K562 (cell line): ENCODE data around the gene TUBG2. TPM values are rescaled to one million over a fixed set of nuclear protein-coding genes. Genes with fewer than 3 reads are reported as not detected.
A peak's percentile ranks its signal among the peaks of the same experiment; 100 is the strongest.

ENCODE experiments used
- ATAC-seq: fragments of 200-7000 bp; cut with Tn5 transposase; 3 replicates; pipeline ENCODE4 v1.9.1; 2020; ENCODE audit warnings: moderate library complexity
- BruUV-seq: library from RNA; stranded (reverse); fragments of 400-500 nt; replicated peaks from 2 replicates; lab custom pipeline; 2021; lab: Mats Ljungman, UMichigan
- CTCF ChIA-PET: fragments of 300-600 bp; formaldehyde crosslinking; extraction: SDS; loops from one replicate; lab custom pipeline; 2021; ENCODE audit warnings: low intra/inter-chr PET ratio; lab: Yijun Ruan, JAX
- POLR2A ChIA-PET: fragments of 300-600, 350-650 bp; sonication (Branson Sonifier 250); formaldehyde crosslinking; extraction: SDS; loops from one replicate; lab custom pipeline; 2021; ENCODE audit warnings: antibody characterized with exemption, inconsistent platforms; lab: Yijun Ruan, JAX
- DNase-seq, 4 experiments: peaks; one replicate each; pipeline versions ENCODE4 v3.0.0 to v3.0.0-alpha.2; 2011 to 2018; ENCODE audit warnings: low spot score in 3 of 4, mixed read lengths in 3 of 4; ENCODE audit errors: extremely low read depth in 1 of 4
- FAIRE-seq: peaks from 2 replicates; lab custom pipeline; 2011; peaks lifted over from hg19 to GRCh38; lab: Jason Lieb, UNC
- H2AFZ ChIP-seq: 2 replicates; pipeline ENCODE4 v1.6.0; 2011; ENCODE audit warnings: low read depth, low read length, control low read depth, inconsistent platforms
- H3K27ac ChIP-seq: fragments of 200-600 bp; 3 replicates; pipeline ENCODE4 v1.8.0; 2011; ENCODE audit warnings: low read depth, mild to moderate bottlenecking, control low read depth, inconsistent platforms, low read length, moderate library complexity, mixed read lengths; ENCODE audit errors: extremely low read depth
- H3K27me3 ChIP-seq, 2 experiments: fragments of 300-600 bp in 1 of 2; 2 replicates in 1 of 2; 3 replicates in 1 of 2; pipeline versions ENCODE4 v1.6.0 to v1.8.0; 2011; ENCODE audit warnings: inconsistent platforms in 2 of 2, low read length in 2 of 2, mild to moderate bottlenecking in 1 of 2, mixed read lengths in 1 of 2, moderate library complexity in 1 of 2; ENCODE audit not compliant: control insufficient read depth in 2 of 2, insufficient read depth in 2 of 2
- H3K36me3 ChIP-seq: fragments of 300-600 bp; 3 replicates; pipeline ENCODE4 v1.8.0; 2011; ENCODE audit warnings: mild to moderate bottlenecking, low read length, inconsistent platforms; ENCODE audit not compliant: control insufficient read depth, insufficient read depth
- H3K4me1 ChIP-seq, 2 experiments: fragments of 200-600 bp in 1 of 2; replicated peaks in 1 of 2; 2 replicates in 1 of 2; 3 replicates in 1 of 2; pipeline versions ENCODE4 v1.5.1 to v1.8.0; 2011; ENCODE audit warnings: inconsistent platforms in 2 of 2, low read length in 2 of 2, mild to moderate bottlenecking in 1 of 2, mixed read lengths in 1 of 2, moderate library complexity in 1 of 2; ENCODE audit not compliant: control insufficient read depth in 2 of 2, insufficient read depth in 2 of 2
- H3K4me2 ChIP-seq: 2 replicates; pipeline ENCODE4 v1.6.1; 2011; ENCODE audit warnings: low read length, control low read depth, inconsistent platforms, mixed read lengths; ENCODE audit not compliant: insufficient read depth
- H3K4me3 ChIP-seq: fragments of 200-600 bp; sonication (generic), shearing (Covaris generic); 2 replicates; pipeline ENCODE4 v1.5.1; 2016; ENCODE audit warnings: control low read depth, inconsistent platforms
- H3K79me2 ChIP-seq: fragments of 200-600 bp; 3 replicates; pipeline ENCODE4 v1.8.0; 2011; ENCODE audit warnings: low read length, inconsistent platforms; ENCODE audit not compliant: control insufficient read depth, insufficient read depth
- H3K9ac ChIP-seq, 2 experiments: 2 replicates each; pipeline versions ENCODE4 v1.6.0 to v1.6.1; 2011; ENCODE audit warnings: low read depth in 2 of 2, low read length in 2 of 2, control low read depth in 1 of 2, inconsistent platforms in 1 of 2, mild to moderate bottlenecking in 1 of 2, mixed read lengths in 1 of 2; ENCODE audit not compliant: insufficient read depth in 1 of 2
- H3K9me1 ChIP-seq: one replicate; pipeline ENCODE4 v1.6.0; 2011; ENCODE audit warnings: inconsistent platforms, mild to moderate bottlenecking, low read length, moderate library complexity; ENCODE audit not compliant: control insufficient read depth, insufficient read depth
- H3K9me3 ChIP-seq: replicated peaks from 2 replicates; pipeline ENCODE4 v1.5.1; 2011; ENCODE audit warnings: low read depth, low read length, inconsistent platforms; ENCODE audit not compliant: control insufficient read depth, insufficient read depth
- H4K20me1 ChIP-seq: replicated peaks from 2 replicates; pipeline ENCODE4 v1.6.1; 2011; ENCODE audit warnings: low read length, inconsistent platforms, mixed read lengths; ENCODE audit not compliant: control insufficient read depth, insufficient read depth
- CHD2 ChIP-seq: IDR thresholded peaks from 2 replicates; pipeline ENCODE4 v1.6.1; 2011; ENCODE audit warnings: low read depth, low read length
- CREBBP ChIP-seq: IDR thresholded peaks from one replicate; pipeline ENCODE4 v1.6.1; 2012; ENCODE audit warnings: low read depth, mild to moderate bottlenecking, control low read depth, inconsistent platforms, low read length
- CREM ChIP-seq: IDR thresholded peaks from 2 replicates; pipeline ENCODE4 v1.6.1; 2014; ENCODE audit warnings: antibody characterized with exemption, low read depth
- EGR1 ChIP-seq: fragments of 450-650 bp; conservative IDR thresholded peaks from 2 replicates; pipeline ENCODE4 v1.6.1; 2017; ENCODE audit warnings: mild to moderate bottlenecking
- ETV5 ChIP-seq: sonication (generic); formaldehyde crosslinking; IDR thresholded peaks from 2 replicates; pipeline ENCODE4 v1.4.0; 2020; ENCODE audit warnings: low read depth, mild to moderate bottlenecking, missing genetic modification reagents
- GATAD2A ChIP-seq: fragments of 450-650 bp; IDR thresholded peaks from 2 replicates; pipeline ENCODE4 v1.6.1; 2017
- GTF2B ChIP-seq: IDR thresholded peaks from 2 replicates; pipeline ENCODE4 v1.6.1; 2011; ENCODE audit not compliant: insufficient read length; ENCODE audit errors: extremely low read depth
- KAT2B ChIP-seq: IDR thresholded peaks from one replicate; pipeline ENCODE4 v1.6.1; 2012; ENCODE audit warnings: low read depth, mild to moderate bottlenecking, control low read depth, inconsistent platforms, low read length, moderate library complexity
- KAT7 ChIP-seq: sonication (generic); formaldehyde crosslinking; IDR thresholded peaks from 2 replicates; pipeline ENCODE4 v1.8.0; 2022; ENCODE audit warnings: missing genetic modification reagents, mild to moderate bottlenecking, borderline replicate concordance
- KHSRP ChIP-seq: fragments of 450-650 bp; IDR thresholded peaks from 2 replicates; pipeline ENCODE4 v1.6.1; 2017
- NFYB ChIP-seq: IDR thresholded peaks from 2 replicates; pipeline ENCODE4 v1.6.1; 2011; ENCODE audit warnings: mild to moderate bottlenecking, moderate library complexity; ENCODE audit not compliant: insufficient read length; ENCODE audit errors: extremely low read depth
- PRDM10 ChIP-seq: fragments of 450-650 bp; IDR thresholded peaks from 2 replicates; pipeline ENCODE4 v1.6.1; 2018; ENCODE audit not compliant: partially characterized antibody
- RBFOX2 ChIP-seq: fragments of 200-400 bp; formaldehyde crosslinking; IDR thresholded peaks from 2 replicates; pipeline ENCODE4 v1.6.1; 2017; ENCODE audit warnings: low read depth, mild to moderate bottlenecking, low read length, moderate library complexity
- RBM34 ChIP-seq: fragments of 200-400 bp; formaldehyde crosslinking; IDR thresholded peaks from 2 replicates; pipeline ENCODE4 v1.6.1; 2018; ENCODE audit warnings: low read length, borderline replicate concordance; ENCODE audit not compliant: insufficient read depth
- SOX6 ChIP-seq: fragments of 450-650 bp; IDR thresholded peaks from 2 replicates; pipeline ENCODE4 v1.6.1; 2014; ENCODE audit warnings: mild to moderate bottlenecking
- SRSF9 ChIP-seq: fragments of 200-400 bp; formaldehyde crosslinking; IDR thresholded peaks from 2 replicates; pipeline ENCODE4 v1.6.1; 2017; ENCODE audit warnings: low read depth, low read length, borderline replicate concordance
- ZFP30 ChIP-seq: fragments of 250-450 bp; sonication (Bioruptor Pico); IDR thresholded peaks from 2 replicates; pipeline ENCODE4 v1.8.0; 2022; ENCODE audit warnings: moderate library complexity, mild to moderate bottlenecking, inconsistent platforms, borderline replicate concordance
- ZNF311 ChIP-seq: fragments of 250-450 bp; sonication (Bioruptor Pico); IDR thresholded peaks from 2 replicates; pipeline ENCODE4 v1.4.0; 2020; ENCODE audit warnings: mild to moderate bottlenecking, moderate library complexity
- ZNF551 ChIP-seq: fragments of 250-450 bp; sonication (Bioruptor Pico); IDR thresholded peaks from 2 replicates; pipeline ENCODE4 v1.5.0; 2021; ENCODE audit warnings: mild to moderate bottlenecking, moderate library complexity
- WGBS: fragments of 100-300 bp; shearing (Covaris generic); methylation state at CpG from one replicate; pipeline ENCODE4 v1.1.6; 2016; ENCODE audit warnings: low coverage, mixed read lengths; ENCODE audit not compliant: insufficient coverage; ENCODE audit errors: missing lambda C conversion rate; 5-methylcytosine and 5-hydroxymethylcytosine counted together
- in situ Hi-C: fragments of 300-500 bp; cut with MboI; formaldehyde crosslinking; loops from 4 replicates; pipeline ENCODE4 v1.15.0; 2018; ENCODE audit warnings: inconsistent platforms, mixed read lengths
- intact Hi-C: fragments of 100-400 bp; cut with micrococcal nuclease; formaldehyde crosslinking; loops from 2 replicates; pipeline ENCODE4 v1.14.2; 2022
- polyA plus RNA-seq, 8 experiments: library from polyadenylated mRNA; depleted of rRNA in 4 of 8; stranded (reverse) in 5 of 8; unstranded in 3 of 8; fragments of >200 nt; fragmentation: Nextera tagmentation in 2 of 8; fragmentation: Illumina TruSeq in 1 of 8; extraction: Ambion mirVana in 2 of 8; extraction: Trizol in 1 of 8; gene quantifications; 2 replicates each; pipeline versions ENCODE4 v1.2.1 to v1.2.3, GENCODE V29; 2011 to 2014; ENCODE audit warnings: inconsistent platforms in 1 of 8, missing spikeins in 1 of 8
- total RNA-seq, 7 experiments: library from RNA; depleted of rRNA in 6 of 7; stranded (reverse); fragments of >200 nt in 6 of 7; fragmentation: Illumina TruSeq in 2 of 7; extraction: Trizol in 2 of 7; gene quantifications; 2 replicates each; pipeline versions ENCODE4 v1.2.1 to v1.2.3, GENCODE V29; 2011 to 2021; ENCODE audit warnings: low replicate concordance in 1 of 7

The TUBG2 gene
- total and polyA plus RNA-seq, 9 of the 15 experiments (the other 6 are each of a cell fraction or from before 2014, with no cell fraction given), result 0.09 to 0.80 (median 0.24) TPM; not detected in 2

- H3K27me3 ChIP-seq, result no peaks in the 10 kb centered on the region
- peak overlapping the region; percentile 98 for H2AFZ ChIP-seq
- H3K36me3 ChIP-seq, result no peaks in the 10 kb centered on the region
- intact Hi-C loops, result no loop called here
- H3K27ac ChIP-seq, result peak overlapping the region; percentile 53; the same call in 2 of the 3 replicates
- peak; percentile 74 for ATAC-seq
- peak; percentile 44 to 49 (median 44) for DNase-seq
- peaks cover 13 to 21% of the 10 kb centered on the region in 2 experiments for H3K4me1 ChIP-seq
- ChIA-PET CTCF (no interaction called here), POLR2A (interaction anchor here (0.7 to 1.2 kb wide), 3 partner anchors 10 to 87 kb away, joined by 3 read pairs; no protein-coding TSS in a partner anchor)
- H3K4me3 ChIP-seq, result peak overlapping the region; percentile 4; the same call in 1 of the 2 replicates
- no peaks in the 10 kb centered on the region for H3K79me2 ChIP-seq
- H3K9me3 ChIP-seq, result no peaks in the 10 kb centered on the region
- WGBS, result 41% methylated on average over 38 of the region's 42 CpGs
- H4K20me1 ChIP-seq, result no peaks in the 10 kb centered on the region
- peak overlapping the region; percentile 50 to 82; a peak in 3 of 4 replicates for H3K9ac ChIP-seq
- FAIRE-seq, result no peak
- peak overlapping the region; percentile 47 for H3K4me2 ChIP-seq
- H3K9me1 ChIP-seq, result no peaks in the 10 kb centered on the region
- in situ Hi-C loops, result no loop called here
- BruUV-seq, result no TSS peak
- TF ChIP-seq RBFOX2 (0 out of 2 replicates have a peak, but pooled peaks have one; percentile 32), SRSF9 (no peak), EGR1 (0 out of 2 replicates have a peak, but pooled peaks have one; percentile 16), SOX6 (peak; percentile 69), CREM (0 out of 2 replicates have a peak, but pooled peaks have one; percentile 12), ZNF551 (no peak), NFYB (no peak), GATAD2A (no peak), CHD2 (no peak), ZFP30 (no peak), PRDM10 (peak; percentile 50), ZNF311 (CRISPR knock-in tag) (no peak), RBM34 (no peak), CREBBP (no peak), ETV5 (CRISPR knock-in tag) (no peak), GTF2B (no peak), KAT2B (no peak), KHSRP (no peak), KAT7 (CRISPR knock-in tag) (no peak)
Measured at GRCh38 chr17:42653179-42654124, 5.6 kb upstream of the TUBG2 start.
